Left ventricle myocardium superior (tissue), 1 donor: ENCODE measurements around the gene DNAH3. TPM values are rescaled to one million over a fixed set of nuclear protein-coding genes. Genes with fewer than 3 reads are reported as not detected.
"Not testable (repeated sequence)": the region's sequence is repeated elsewhere in the genome, so short reads cannot be mapped to it uniquely, and the experiment has no call there.

Experiments used
- ATAC-seq: fragments of 200-7000 bp; cut with Tn5 transposase; one replicate; pipeline ENCODE4 v1.9.1; 2020; ENCODE audit warnings: mild to moderate bottlenecking, moderate library complexity
- DNase-seq: peaks from one replicate; pipeline ENCODE4 v3.0.0-alpha.2; 2020
- intact Hi-C: fragments of 100-400 bp; cut with micrococcal nuclease; formaldehyde crosslinking; loops from one replicate; pipeline ENCODE4 v1.11.0; 2022
- total RNA-seq: library from RNA; stranded (reverse); fragmentation: NEBNext Ultra II Directional; extraction: Animal tissue kit (Norgen Biotek cat#: 25700); gene quantifications from one replicate; pipeline ENCODE4 v1.2.1, GENCODE V29; 2021
- donor health status: DM: no; HTN: yes; CAD: no; lungs with severe emphysema.

The DNAH3 gene
- total RNA-seq, 1 donor from 2014 or later: 1.1 TPM

- intact Hi-C loops: no loop called here
- DNase-seq: no peak
- ATAC-seq: no peak
These were observed 193.5 kb downstream of the DNAH3 start for GRCh38 chr16:20957153-20957552.

DNA sequence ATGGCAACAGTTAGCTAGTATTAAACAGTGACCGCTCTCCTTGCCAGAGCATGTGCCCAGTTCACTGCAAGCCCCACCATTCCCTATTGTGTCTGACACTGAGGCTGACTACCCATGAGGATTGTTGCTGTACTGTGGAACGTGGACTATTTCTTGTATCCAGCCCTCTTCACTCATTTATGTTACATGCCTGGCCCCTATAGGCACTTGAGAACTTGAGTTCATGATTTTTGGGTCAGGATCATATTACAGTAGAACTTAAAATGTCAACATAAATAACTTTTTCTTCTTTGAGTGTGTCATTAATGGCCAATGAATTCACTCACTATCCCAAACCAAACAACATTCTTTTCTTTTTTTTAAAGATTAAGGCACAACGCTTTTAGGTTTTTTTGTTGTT, 194.3 kb downstream of the DNAH3 start:
- DNase-seq (no peak), ATAC-seq (no peak)
- intact Hi-C loops: no loop called here

GRCh38 chr16:20954574-20954973, 196.1 kb downstream of the DNAH3 start:
- no peak for ATAC-seq
- no peak for DNase-seq
- intact Hi-C loops: no loop called here

DNA sequence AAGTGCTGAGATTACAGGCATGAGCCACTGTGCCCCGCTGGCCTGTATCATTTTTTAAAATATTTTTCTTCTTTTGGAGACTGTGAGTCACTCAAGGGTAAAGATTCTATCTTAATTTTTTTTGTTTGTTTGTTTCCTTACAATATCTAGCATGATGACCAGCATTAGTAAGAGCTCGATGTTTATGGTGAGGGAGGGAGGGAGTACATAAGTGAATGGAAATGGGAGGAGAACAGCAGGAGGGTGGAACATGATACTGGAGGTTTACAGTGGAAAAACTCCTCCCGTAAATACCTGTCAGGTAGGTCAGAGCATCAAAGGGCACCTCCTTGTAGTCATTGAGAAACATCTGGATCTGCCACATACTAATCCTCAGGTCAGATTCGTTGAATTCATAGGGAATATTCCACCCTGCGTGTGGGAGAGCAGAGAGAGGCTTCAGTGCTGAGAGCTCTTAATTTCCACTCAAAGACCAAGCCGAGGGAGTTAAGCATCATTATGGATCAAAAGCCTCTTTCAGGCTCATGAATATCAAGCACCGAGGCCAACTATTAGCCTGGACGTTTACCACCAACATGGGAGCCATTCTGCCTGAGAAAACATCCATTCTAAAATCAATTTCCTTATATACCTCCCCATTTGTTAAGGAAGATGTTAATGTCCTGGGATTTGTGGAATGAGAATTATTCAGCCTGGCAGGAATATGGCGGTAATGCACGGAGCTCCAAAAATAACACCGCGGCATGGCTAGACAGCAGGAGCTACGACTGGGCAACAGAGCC, 198.3 kb downstream of the DNAH3 start:
- ATAC-seq (no peak), DNase-seq (no peak)
- intact Hi-C loops: no loop called here

DNA sequence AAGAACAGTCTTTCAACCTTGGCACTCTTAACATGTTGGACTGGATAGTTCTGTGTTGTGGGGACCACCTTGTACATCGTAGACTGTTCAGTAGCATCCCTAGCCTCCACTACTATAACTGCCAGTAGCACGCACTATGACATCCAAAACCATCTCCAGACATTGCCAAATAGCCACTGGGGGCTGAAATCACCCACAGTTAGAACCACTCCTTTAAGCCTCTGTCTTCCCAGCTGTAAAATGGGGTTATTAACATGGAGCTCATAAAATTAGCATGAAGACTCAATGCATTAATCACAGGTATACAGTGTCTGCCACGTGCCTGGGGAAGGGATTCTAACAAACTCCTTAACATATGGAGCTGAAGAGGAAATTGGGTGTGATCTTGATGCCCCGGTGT, 200.4 kb downstream of the DNAH3 start:
- intact Hi-C loops: no loop called here
- DNase-seq: no peak
- ATAC-seq: no peak

DNA sequence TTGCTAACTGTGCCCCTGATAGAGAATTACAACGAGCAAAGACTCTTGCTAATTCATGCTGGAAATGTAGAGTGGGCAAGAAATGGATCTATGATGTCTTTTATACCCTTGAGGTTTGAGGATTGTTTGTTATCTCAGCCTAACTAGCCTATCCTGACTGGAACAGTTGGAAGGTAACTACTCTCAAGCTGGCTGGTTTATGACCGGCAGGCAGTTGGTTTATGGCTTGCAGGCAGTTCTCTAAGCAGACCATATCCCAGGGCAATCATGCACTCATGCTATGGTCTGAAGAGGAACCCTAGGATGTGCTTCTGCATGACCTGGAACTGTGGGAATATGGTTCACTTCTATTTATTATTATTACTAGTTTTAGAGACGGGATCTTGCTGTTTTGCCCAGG, 201.0 kb downstream of the DNAH3 start:
- intact Hi-C loops: no loop called here
- DNase-seq (no peak), ATAC-seq (no peak)

- ATAC-seq (no peak), DNase-seq (no peak)
- intact Hi-C loops: no loop called here
These were observed 202.2 kb downstream of the DNAH3 start for GRCh38 chr16:20948444-20948843.

DNA sequence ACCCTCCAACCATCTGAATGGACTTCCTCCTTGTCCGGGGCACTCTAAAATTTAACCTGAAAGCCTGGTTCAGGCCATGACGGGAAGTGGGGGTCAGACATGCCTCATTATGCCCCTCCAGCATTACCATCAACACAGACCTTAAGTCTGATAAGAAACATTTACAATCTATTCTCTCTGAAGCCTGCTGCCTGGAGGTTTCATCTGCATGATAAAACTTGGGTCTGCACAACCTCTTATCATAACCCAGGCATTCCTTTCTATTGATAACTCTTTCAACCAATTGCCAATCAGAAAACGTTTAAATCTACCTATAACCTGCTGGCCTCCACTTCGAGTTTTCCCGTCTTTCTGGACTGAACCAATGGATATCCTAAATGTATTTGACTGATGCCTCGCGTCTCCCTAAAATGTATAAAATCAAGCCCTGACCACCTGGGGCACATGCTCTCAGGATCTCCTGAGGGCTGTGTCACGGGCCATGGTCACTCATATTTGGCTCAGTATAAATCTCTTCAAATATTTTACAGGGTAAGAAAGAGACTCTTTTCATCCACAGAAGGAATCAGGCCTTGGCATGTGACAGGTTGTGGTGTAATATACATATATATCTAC, 204.5 kb downstream of the DNAH3 start:
- ATAC-seq (no peak), DNase-seq (no peak)
- intact Hi-C loops: no loop called here

- intact Hi-C loops, ATAC-seq: not testable (repeated sequence)
These were observed 205.1 kb downstream of the DNAH3 start for GRCh38 chr16:20945575-20945875.

GRCh38 chr16:20944861-20945574, 205.6 kb downstream of the DNAH3 start:
- intact Hi-C loops: no loop called here
- ATAC-seq: peak; percentile 60
- no peak for DNase-seq

More at GRCh38 chr16:20945575-20945875, 205.1 kb downstream of the DNAH3 start:
- DNase-seq: not testable (repeated sequence)

DNA sequence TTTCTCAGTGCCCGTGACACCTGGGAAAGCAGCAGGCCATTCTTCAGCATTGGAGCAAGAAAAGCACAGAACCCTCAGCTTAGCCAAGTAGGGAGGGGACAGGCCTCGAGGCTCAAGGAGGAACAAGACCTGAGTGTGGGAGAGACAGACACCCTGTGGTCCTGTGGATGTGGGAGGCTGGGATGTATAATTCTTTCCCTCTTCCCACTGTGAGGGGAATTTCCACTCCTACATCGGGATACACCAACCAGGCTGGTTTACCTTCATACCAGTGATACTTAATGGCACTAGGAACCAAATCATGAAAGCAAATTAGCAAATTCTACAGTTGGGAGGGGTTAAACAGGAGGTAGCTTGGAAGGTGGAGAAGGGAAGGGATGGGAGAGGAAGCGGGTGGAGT, 208.4 kb downstream of the DNAH3 start:
- ATAC-seq: no peak
- intact Hi-C loops: no loop called here

GRCh38 chr16:20941636-20941926, 209.1 kb downstream of the DNAH3 start:
- DNase-seq (no peak), ATAC-seq (no peak)
- intact Hi-C loops: no loop called here

More for the DNA sequence above, 208.4 kb downstream of the DNAH3 start:
- DNase-seq: no peak

DNA sequence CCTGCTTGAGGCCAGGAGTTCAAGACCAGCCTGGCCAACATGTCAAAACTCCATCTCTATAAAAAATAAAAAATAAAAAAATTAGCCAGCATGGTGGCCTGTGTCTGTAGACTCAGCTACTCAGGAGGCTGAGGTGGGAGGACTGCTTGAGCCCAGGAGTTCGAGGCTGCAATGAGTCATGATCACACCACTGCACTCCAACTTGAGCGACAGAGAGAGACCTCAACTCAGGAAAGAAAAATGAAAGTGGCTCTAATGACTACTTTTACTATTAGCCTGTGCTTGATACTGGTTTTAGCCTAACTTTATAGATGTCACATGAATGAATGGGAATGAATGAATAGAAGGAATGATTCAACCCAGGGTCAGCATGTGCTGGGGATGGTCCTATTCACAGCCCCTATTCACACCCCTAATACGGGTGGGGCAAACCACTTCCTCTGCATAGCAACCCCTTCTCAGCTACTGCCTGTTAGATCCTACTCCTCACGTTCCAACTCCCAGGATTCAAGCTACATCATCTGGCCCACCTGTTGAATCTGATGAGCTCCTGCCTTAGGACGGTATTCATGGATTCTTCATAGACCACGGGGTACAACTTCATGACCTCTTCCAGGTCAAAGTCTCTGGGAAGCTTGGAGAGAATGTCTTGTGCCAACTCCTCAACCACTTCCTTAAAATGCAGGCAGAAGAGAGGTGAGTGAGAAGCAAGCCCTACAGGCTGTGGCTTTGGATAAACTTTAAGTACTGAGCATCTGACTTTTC, 209.6 kb downstream of the DNAH3 start:
- DNase-seq: no peak
- intact Hi-C loops: no loop called here
- ATAC-seq: no peak

GRCh38 chr16:20939611-20940010, 211.0 kb downstream of the DNAH3 start:
- ATAC-seq (no peak), DNase-seq (no peak)
- intact Hi-C loops: no loop called here

- intact Hi-C loops: no loop called here
- ATAC-seq: no peak
These were observed 212.2 kb downstream of the DNAH3 start for GRCh38 chr16:20938426-20938825.

GRCh38 chr16:20937736-20938135, 212.9 kb downstream of the DNAH3 start:
- intact Hi-C loops: no loop called here

More at GRCh38 chr16:20938426-20938825, 212.2 kb downstream of the DNAH3 start:
- DNase-seq: no peak

DNA sequence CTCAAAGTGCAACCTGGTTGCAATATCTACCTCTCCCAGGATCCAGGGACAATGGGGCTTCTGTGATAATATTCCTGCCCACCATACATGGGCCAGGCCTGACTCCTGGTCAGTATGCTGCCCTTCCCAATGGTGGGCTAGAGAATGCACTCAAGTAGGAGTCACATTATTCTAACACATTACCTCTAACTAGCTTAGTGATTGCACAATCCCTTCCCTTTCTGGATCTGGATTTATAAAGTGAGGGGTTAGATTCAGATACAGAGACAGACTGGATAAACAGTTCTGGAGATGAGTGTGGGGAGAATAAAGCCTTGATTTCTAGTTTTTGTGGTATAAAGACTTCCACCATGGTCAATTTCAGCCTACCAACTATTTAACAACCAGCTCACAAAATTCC, 217.1 kb downstream of the DNAH3 start:
- no peak for ATAC-seq
- intact Hi-C loops: no loop called here

More at GRCh38 chr16:20937736-20938135, 212.9 kb downstream of the DNAH3 start:
- ATAC-seq: no peak
- DNase-seq: no peak

DNA sequence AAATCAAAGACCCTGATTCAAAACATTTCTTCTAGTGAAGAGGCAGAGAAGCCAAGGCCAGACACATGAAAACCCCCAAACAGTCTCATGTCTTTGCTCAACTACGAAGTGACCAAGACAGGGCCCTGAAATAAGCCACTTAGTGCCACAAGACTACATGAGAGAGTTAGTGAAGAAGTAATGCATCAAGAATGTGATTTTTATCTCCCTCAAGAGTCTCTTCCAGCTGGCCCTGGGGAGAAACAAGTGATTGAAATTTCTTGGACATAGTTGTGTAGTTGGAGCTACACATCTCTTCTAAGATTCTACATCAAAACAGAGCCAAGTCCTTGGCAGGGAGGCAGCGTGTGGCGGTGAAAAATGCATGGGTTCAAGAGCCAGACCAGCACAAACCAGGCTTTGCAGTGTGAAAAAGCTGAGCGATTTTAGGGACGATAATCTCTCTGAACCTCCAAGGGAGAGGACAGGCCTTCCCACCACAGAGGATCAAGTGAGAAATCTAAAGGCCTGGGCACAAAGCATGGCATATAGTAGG, 219.5 kb downstream of the DNAH3 start:
- ATAC-seq (no peak), DNase-seq (no peak)
- intact Hi-C loops: no loop called here

More for the DNA sequence above, 217.1 kb downstream of the DNAH3 start:
- no peak for DNase-seq

GRCh38 chr16:20930365-20930690, 220.3 kb downstream of the DNAH3 start:
- DNase-seq: no peak
- no peak for ATAC-seq
- intact Hi-C loops: no loop called here
